Fibroblast of gingiva (primary cell): ENCODE measurements around the gene WNT7B.

Source experiments
- DNase-seq: peaks from one replicate; pipeline ENCODE4 v3.0.0-alpha.2; 2011; ENCODE audit warnings: low read depth

The WNT7B gene

DNA sequence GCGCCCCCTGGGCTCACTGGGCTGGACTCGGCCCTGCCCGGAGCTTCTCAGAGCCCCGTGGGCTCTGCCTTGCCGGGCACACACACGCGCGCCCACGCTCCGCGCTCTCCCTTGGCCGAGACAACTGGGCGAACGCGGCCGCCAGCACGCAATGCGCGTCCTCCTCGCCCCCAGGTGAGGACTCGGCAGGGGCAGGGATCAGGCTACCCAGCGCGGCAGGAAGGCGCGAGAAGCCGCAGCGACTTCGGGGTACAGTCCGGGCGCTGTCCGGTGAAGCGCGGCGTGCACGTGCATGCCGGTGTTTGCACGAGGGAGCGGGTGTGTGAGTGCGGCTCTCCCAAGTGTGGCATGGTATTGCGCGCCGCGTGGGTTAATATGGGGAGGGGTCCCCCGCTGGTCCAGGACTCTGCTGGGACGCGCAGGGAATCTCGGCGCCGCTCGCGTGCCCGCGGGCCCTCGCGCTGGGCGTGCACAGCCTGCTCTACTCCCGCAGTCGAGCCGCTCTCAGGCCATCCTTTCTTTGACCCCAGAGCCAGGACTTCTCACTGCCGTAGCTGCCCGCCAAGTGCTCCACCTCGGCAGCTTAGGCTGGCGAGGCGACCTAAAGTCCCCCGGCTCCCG is 5.4 kb downstream of the WNT7B start:
- DNase-seq: no peak

DNA sequence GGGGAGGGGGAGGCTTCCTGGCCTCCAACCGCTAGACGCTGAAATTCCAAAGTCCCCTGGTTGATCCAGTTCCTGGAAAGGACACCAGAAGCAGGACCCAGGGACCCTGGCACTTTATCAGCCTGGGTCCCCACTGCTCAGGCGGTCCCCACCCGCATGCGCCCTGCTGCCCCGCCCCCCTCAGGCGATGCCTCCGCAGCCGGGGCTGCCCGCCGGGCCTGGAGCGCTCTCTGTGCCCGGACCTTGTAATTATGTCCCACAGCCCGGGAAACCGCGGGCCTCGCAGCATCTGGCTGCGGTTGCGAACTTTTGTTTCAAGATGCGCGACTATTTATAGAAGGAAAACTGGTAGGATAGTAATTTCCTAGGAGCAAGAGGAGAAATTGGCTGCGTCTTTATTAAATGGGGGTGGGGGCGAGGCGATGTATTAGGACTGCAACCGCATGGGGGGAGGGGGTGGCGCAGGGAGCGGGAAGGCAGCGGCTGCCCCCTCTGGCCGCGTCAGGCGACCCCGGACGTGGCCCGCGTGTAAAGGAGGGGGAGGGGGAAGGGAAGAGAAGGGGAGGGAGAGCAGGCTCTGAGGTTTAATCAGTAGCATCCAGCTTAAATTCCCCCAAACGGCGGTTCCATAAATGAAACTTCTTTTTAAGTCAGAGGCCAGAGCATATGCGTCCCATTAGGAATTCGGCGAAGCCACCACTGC is 6.1 kb downstream of the WNT7B start:
- DNase-seq: no peak

DNA sequence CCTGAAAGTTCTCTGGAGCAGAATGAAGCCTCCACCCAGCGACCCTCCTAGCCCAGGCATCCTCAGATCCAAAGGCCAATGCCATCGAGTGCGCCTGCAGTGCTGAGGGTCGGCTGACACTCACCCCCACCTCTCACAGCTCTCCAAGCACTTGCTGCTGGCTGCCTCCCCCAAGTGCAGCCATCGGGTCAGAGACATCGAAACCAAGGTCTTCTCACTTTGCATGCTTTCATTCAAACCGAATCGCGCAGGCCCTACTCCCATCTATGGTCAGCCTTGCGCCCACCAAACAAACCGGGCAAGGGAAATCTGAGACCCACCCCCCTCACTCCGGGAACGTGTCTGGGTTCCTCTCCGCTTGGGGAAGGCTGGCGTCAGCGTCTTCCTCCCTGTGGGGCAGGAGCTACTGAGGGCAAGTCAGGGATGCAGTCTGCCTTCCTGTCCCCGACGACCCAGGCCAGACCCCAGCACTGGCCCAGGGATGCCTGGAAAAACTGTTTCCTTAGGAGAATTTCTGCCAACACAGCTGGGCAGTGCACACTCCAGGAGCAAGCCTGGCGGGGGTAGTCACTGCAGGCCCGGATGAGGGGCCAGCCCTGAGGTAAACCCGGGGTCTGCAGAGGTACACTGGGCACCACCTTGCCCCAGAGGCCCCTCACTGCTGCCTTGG is 7.0 kb downstream of the WNT7B start:
- no peak for DNase-seq

DNA sequence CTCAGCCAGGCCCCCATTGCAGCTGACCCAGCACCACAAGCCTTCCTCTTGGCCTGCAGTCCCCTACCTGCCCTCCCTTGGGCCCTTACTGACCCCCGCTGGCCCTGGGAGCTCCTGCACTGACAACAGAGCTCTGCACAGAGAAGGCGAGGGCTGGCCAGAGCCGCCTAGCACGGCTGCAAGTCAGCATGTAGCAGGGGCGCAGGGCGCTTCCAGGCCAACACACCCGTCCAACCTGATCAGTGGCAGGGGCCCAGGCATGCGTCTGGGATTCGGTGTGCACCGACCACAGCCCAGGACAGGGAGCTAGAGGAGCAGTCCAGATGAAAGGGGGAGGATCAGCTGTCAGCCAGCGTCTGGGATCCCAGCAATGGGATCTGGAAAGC is 7.6 kb downstream of the WNT7B start:
- DNase-seq: no peak

DNA sequence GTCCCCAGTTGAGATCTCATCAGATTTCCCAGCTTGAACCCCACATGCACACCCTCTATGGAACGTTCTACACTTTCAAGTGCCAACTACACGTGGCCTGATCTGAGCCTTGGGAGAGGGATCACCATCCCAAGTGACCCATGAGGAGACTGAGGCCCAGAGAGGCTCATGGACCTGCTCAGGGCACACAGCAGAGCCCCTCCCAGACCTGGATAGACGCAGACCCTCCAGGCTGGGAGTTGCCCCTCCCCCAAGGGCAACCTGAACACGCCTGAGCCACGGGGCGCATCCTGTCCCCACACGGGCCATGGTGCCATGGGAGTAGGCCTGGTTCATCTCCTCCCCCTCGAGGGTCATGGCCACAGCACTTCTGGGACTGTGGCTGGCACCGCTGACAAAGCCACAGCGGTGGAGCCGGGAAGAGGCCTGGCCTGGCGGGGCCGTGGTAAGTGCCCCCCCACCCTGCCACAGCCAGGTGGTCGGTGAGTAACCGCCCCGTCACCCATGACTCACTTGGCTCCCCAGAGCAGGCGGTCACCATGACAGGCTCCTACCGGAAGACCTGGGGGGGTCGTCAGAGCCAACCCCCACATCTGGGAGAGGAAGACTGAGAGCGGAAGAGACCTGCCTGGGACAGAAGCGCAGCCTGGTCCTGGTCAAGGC is 8.1 kb downstream of the WNT7B start:
- DNase-seq: no peak

DNA sequence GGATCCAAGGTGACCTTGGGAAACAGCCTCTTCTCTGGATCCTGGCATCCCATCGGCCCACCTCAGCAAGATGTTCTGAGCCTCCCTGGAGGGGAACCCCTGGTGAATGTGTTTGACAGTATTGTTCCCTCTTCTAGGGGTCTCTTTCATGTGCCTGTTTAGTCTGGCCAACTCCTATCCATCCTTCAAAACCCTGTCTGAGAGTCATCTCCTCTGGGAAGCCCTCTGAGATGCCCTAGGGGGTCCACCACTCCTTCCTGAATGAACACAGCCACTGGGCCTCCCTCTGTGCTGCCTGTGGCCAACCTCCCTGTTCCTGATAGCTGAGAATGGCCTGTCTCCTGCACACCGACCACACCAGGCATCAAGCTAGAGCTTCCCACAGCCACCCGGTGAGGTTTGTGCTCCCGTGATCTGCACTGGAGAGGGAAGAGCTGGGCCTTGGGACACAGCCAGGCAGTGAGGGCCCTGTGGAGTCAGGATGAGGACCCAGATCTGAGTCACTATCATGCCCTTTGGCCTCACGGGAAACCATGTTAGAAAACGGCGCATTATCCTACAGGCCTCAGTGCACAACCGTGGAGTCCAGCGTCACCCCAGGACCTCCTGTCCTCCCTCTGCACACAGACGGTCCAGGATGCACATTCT is 8.8 kb downstream of the WNT7B start:
- DNase-seq: no peak

DNA sequence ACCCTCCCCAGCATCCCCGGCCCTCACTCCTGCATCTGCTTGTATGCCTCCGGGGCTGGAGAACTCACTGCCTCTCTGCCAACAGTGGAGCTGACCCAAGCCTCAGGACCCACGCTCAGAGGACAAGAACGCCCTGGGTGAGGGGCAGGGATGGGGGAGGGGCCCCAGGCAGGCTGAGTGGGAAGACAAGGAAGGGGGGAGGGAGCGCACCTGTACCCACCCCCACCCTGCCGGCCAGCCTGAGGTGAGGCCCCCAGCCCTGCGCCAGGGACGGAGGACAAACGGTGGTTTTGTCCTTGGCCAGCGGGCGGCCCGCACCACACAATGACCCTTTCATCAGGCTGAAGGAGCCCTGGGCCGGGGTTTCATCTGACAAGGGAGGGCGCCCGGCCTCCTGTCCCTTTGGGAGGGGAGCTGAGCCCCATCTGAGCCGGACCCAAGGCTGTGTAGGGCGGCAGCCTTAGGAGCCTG is 10.0 kb downstream of the WNT7B start:
- DNase-seq: no peak

DNA sequence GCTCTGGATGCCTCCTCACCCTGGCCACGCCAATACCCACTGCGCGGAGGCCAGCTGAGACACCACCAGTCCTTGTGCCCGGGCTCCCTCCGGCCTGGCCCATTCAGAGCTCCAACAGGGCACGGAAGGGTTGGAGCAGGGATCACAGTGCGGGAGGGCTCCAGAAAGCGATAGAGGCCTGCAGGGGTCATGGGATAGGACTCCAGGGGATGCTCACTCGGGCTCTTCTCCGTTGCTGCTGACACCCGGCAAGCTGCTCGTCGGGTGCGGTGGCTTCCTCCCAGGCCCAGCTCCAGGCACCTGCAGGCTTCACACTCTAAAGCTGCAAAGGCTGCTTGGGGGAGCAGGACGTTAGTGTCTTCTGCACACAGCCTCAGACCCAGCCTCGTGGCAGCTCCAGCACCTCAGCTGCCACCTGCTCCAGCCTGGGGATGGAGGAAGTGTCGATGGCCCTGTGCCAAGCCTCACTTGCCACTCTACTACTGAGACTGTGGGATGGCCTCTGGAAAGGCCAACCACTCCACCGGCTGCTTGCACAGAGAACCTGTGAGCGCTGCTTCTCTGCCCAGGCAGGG is 10.6 kb downstream of the WNT7B start:
- DNase-seq: no peak

DNA sequence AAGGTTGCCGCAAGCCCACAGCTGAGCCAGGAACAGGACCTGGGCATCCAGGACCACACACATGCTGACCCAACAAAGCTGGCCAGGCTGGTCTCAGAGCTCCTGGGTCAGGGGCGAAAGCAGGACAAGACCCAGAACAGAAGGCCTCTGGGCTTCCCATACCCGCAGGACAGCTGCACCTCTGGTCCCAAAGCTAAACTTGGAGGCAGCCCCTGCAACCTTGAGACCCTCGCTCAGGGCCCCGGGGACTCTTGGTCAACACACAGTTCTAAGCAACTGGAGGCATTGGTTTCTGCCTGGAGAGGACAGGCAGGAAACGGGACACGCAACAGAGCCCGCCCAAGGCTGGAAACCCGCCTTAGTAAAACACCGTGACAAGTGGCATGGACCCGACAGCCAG is 11.4 kb downstream of the WNT7B start:
- no peak for DNase-seq

DNA sequence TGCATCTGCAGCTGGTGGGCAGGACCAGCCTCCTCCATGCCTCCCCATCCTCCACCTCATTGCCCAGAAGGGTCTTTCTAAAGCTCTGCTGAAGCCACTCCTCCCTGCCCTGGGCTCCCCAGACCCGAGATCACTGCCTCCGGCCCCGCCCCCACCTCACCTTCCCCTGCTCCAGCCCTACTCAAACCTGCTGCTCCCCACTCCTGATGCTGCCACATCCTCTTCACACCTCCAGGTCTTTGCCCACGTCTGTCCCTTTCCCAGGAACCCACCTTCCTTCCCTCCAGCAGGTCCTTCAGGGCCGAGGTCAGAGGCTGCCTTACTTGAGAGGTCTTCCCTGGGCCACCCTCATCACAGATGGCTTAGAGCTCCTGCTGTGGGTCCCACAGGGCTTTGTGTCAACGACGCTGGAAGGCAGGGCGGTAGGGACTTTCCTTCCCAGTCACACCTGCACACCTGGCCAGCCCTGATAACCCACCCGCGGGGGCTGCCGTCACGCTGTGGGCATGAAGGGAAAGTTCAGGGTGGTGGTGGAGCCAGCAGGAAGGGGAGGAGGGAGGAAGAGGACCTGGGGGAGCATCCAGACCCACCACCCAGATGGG is 11.9 kb downstream of the WNT7B start:
- DNase-seq: no peak

DNA sequence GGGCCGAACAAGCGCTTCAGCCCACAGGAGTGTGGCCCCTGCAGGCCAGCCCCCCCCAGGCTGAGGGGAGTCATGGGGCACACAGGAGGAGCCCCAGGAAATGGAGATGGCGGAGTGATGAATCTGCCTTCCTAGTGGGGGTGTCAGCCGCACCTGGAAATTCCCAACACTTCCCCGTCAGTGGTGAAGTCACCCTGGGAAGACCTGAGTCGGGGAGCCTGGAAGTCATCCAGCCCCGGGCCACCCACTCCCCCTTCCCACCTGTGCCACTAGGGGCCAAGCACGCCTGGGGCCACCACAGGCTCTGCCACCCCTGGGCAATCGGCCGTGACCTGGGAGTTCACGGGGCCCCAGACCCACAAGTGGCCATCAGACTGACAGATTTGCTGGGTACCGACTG is 12.6 kb downstream of the WNT7B start:
- no peak for DNase-seq

DNA sequence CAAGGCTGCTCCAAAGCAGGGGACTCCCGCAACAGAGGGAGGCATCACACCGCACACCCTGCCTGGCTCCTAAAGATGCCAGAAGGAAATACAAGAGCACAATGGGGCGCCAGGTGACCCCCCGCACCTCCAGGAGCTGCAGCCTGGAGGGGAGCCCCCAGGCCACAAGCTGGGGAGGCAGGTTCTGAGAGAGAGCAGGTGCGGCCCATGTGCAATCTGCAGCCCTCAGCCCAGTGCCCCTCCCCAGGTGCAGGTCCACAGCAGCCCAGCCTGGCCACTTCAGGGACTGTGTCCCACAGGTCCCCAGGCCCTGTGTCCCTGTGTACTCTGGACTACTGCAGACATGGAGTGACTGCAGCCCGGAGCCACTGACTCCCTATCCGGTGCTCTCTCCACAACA is 13.1 kb downstream of the WNT7B start:
- DNase-seq: no peak

DNA sequence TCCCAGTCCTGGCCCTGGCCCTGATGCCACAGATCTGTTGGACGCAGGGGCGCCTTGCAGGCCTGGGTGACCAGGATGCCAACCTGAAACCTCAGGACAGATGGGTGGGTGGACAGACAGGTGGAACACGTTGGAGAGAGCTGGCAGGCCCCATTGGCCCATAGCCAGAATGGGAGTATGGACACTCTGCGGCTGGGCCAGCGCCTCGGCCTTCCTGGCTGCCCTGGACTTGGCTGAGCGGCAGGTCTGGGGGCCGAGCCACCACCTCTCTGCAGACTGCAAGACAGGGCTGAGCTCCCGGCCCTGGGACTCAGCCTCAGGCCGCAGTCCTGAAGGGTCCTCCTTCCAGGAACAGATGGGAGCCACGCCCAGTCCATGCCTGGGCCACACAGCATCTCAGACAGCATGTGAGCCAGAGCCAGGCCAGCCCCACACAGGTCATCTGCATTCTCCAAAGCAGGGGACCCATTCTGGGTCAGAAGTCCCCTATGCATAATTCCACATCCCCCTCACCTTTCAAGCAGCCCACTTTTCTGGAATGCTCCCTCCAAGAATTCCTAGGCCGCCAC is 14.1 kb downstream of the WNT7B start:
- DNase-seq: no peak

DNA sequence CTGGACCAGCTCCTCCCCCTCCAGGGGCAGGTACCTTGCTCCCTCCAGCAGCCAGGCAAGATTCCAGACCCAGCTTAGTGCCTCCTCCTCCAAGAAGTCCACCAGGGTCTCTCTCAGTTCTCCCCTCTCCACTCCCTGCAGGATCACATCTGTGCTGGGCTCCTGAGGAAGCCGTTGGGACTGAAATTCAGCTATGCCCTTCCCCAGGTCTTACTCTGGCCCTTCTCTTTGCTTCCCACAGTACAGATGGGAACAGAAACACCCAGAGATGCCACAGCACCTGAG is 14.6 kb downstream of the WNT7B start:
- no peak for DNase-seq

DNA sequence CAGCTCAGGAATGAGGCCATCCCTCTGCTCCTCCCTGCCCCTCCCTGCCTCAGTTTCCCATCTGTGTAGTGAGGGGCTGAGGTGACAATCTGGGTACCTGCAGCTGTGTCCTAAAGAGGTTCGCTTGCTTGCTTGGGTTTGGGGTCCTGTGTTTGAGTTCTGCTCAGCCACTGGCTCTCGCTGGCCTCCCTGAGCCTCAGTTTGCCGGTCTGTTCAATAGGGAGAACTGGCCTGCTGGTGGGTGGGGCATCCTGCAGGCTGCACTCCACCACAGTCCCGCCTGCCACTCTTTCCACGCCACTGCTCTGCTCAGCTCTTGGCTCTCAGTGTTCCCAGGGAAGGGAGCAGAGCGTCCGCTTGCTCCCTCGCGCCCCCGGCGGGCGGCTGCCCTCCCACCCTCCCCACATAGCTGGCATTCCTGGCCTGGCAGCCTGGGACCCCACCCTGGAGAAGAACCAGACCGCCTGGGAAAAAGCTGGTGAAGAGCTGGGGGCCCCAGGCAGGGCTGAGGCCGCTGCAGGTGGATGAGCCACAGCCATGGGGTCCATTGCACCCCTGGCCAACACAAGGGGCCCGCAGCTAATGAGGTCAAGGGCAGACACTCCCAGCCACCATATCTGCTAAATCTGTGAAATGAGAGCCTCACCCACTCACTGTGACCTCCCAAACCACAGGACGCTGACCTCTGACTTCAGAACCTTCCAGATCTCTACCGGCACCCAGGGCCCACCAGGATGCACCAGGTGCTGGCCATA is 15.1 kb downstream of the WNT7B start:
- DNase-seq: no peak

DNA sequence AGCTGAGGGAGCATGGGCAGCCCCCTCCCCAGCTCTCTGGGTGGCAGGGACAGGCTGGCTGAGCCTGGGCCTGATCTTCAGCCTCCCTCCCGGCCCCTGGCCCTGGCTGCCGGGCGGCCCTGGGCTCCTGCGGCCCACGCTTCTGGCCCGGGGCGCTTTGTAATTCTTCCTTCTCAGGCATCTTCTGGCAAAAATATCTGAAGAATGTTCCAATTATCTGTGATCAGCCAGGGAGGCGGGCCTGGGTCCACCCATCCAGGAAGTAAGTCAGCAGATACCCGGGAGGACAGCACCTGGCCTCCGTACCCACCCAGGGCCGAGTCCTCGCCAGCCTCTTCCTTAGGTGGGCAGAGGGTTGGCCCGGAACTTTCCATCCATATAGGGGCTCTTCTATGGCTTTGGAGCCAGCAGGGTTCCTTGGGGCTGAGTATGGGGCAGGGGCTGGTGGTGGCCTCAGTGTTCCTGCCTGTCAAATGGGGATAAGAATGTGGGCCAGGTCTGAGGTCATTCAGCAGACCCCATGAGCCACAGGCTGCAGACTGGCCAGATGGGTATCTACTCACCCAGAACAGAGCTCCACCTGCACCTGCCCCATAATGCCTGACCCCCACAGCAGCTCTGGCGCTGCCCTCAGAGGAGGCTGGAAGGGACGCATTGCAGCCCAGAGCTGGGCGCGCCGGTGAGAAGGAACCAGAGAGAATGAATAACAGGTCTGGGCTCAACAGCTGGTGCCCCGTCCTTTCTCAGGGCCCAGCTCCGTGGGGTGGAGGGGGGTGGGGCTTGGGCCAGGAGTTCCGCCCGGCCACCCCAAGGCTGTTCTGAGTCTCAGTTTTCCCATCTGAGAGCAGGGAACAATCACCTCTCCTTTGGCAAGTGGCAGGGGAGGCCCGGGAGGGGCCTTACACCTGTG is 16.2 kb downstream of the WNT7B start:
- no peak for DNase-seq

DNA sequence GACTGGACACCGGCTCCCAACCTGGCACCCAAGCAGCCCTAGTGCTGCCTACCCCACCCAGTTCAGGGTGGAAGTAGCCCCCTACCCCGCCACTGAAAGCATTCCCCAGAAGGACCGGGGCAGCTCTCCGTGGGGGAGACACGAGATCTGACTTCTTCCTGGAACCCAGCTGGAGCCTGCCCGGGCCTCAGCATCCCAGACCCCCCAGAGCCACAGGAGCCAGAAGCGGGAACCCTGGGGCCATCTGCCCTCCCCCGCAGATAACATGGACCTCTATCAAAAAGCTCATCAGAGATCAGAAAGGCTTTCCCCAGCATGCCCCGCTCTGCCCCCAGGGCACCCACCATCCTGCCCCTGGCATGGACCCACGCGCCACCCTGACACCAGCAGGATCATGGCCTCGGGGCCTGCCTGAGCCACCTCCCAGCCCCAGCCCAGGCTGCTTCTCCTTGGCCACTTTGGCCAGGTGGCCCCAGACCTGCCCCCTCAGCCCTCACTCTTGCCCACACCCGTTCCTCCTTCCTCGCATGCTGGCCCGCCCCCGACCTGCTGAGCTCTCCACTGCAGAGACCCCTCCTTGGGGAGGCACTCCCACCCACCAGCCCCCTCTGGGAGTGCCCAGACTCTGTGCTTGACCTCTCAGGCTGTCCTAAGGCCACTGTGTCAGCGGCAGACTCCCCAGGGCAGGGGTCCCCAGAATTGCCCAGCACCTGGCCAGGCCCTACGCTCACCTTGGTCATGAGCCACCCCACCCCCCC is 17.1 kb downstream of the WNT7B start:
- DNase-seq: no peak

DNA sequence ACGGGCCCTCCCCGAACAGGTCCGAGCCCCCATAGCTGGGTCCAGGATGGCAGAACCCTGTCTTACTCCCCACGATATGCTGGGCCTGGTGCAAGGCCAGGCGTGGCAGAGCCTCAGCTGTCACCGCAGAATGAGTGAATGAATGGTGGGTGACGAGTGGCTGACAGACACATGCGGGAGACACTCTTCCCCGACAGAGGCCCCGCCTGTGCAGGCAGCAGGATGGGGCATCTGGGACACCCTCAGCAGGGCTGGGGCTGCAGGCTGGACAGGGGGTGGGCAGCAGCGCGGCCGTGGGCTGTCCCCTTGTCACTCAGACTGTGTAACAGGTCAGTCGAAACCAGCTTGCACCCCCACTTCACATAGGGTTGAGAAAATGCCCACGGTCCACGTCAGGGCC is 18.0 kb downstream of the WNT7B start:
- no peak for DNase-seq

DNA sequence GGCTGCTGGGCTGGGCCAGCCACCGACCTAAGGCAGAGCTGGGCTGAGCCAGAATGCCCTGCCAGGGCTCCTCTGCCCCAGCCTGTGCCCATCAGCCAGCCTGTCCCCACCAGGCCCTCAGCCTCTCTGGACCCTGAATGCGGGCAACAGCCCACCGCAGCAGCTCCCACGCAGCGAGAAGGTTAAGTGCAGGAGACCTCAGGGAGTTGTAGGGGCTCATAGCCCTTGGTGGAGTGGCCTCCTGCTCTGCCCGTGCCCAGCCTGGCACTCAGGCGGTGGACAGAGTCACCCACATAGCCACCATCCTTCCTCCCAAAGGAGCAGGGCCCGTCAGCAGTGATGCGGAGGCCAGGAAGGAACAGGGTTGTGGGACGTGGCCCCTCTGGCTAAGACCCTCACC is 19.1 kb downstream of the WNT7B start:
- DNase-seq: no peak
